Activated CD8-positive, alpha-beta memory T cell treated with anti-CD3 and anti-CD28 coated beads for 4 hours (primary cell): Measurements from ENCODE around the gene FANCD2OS.
"Not testable (repeated sequence)": the region's sequence is repeated elsewhere in the genome, so short reads cannot be mapped to it uniquely, and the experiment has no call there.

Source experiments
- DNase-seq, 2 donors: peaks; one replicate each; pipeline ENCODE4 v3.0.0-alpha.2; 2020; ENCODE audit warnings: low read depth in 2 of 2

FANCD2OS gene

DNA sequence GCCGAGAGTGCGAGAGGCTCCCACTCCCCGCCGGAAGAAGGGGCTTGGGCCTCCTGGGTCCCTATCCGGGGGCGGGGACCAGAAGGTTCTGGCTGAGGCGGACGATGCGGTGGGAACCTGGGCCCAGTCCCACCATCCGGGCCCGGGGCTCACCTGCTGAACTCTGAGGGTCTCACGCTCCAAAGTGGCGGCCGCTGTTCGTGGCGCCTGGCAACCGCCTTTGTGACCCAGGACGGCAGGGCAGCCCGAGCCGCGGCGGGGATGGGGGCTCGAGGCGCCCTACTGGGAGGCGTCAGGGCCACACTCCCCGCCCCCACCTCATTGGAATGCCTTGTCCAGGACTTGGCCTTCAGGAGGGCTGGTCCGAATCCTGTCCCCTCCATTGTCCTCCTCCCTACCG, at the start of gene FANCD2OS:
Gene FANCD2OS, minus strand, starts transcription at position 165 of the 400 bp plus-strand sequence. CDS start 3,481 bp downstream, outside the sequence.
- DNase-seq, result no peak

DNA sequence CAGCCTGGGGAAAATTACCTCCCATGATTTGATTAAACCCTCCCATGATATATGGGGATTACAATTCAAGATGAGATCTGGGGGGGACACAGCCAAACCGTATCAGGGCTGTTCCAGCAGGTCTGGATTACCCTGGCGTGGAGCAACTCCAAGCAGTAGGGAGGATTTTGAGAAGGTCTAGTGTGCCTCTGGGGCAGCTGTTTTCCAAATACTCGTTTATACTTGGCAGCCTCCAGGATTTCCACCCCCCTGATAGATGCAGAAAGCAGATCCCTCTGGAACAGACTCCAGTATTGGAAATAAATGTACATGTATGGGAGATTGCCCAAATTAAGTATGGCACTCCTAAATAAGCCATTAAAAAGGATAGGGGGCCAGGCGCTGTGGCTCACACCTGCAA, 49.0 kb upstream of the FANCD2OS start:
- DNase-seq, result no peak

GRCh38 chr3:10155658-10156057, 47.6 kb upstream of the FANCD2OS start:
- DNase-seq, result no peak

DNA sequence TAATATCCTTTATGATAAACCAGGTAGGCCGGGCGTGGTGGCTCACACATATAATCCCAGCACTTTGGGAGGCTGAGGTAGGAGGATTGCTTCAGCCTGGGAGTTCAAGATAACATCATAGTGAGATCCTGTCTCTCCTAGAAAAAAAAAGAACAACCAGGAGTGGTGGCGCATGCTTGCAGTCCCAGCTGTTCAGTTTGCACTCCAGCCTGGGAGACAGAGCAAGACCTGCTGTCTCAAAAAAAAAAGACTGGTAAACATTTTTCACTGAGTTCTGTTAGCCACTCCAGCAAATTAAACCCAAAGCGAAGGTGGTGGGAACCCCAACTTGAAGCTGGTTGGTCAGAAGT, 47.0 kb upstream of the FANCD2OS start:
- no peak for DNase-seq

DNA sequence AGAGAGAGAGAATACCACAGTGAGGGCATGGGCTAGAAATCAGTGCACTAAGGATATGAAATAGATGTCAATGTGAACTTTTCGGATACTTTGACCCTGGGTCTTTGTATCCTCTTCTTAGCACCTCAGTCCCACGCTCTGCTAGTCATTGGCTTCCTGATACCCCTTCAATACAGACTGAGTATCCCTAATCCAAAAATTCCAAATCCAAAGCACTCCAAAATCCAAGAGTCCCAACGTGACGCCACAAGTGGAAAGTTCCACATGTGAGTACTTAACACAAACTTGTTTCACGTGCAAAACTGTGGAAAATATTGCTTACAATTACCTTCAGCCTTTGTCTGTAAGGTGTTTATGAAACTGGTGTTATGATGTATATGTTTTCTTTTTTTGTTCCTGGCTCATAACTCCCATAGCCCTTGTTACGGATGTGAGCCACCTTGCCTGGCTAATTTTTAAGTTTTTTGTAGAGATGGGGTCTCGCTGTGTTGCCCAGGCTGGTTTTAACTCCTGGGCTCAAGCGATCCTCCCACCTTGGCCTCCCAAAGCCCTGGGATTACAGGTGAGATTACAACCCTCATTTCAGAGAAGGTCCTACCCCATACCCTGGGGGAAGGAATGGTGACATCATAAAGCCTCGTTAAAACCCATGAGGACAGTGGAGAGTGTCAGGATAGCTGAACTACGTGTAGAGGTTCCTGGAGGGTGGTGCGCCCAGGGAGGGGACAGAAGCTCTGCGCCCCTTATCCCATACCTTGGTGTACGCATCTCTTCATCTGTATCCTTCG, 46.5 kb upstream of the FANCD2OS start:
- no peak for DNase-seq

DNA sequence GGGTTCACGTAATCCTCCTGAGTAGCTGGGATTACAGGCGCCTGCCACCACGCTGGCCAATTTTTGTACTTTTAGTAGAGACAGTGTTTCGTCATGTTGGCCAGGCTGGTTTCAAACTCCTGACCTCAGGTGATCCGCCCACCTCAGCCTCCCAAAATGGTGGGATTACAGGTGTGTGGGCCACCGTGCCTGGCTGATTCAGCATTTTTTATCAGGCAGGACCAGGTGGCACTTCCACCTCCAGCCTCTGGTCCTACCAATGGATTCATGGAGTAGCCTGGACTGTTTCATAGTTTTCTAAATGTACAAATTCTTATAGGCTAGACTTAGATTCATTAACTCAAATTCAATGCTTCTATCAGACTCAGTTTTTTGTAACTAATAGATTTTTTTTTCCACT, 42.9 kb upstream of the FANCD2OS start:
- DNase-seq, result no peak

DNA sequence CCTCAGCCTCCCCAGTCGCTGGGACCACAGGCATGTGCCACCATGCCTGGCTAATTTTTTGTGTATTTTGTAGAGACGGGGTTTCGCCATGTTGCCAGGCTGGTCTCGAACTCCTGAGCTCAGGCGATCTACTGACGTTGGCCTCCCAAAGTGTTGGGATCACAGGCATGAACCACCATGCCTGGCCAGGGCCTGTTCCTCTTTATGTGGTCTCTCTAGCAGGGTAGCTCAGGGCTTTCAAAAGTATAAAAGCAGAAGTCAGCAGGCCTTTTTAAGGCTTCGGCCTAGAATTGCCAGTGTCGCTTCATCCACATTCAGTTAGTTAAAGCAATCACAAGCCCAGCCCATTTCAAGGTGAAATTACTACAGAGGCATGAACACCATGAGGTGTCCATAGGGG, 41.2 kb upstream of the FANCD2OS start:
- DNase-seq, result no peak

DNA sequence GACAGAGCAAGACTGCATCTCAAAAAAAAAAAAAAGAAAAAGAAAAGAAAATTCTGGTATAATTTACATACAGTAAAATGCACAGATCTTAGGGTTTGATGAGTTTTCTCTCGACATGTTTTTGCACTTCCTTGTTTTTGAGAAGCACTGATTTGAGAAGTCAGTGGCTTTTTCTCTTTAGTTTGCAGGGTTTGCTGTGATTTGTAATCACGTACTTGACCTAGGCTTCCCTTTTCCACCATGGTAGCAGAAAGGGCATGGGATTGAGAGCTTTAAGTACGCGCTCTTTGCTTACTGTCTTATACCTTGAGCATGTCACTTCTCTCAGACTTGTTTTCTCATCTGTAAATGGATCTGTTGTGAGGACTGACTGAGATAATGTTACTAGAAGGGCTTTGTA, 37.6 kb upstream of the FANCD2OS start:
- DNase-seq, result no peak

DNA sequence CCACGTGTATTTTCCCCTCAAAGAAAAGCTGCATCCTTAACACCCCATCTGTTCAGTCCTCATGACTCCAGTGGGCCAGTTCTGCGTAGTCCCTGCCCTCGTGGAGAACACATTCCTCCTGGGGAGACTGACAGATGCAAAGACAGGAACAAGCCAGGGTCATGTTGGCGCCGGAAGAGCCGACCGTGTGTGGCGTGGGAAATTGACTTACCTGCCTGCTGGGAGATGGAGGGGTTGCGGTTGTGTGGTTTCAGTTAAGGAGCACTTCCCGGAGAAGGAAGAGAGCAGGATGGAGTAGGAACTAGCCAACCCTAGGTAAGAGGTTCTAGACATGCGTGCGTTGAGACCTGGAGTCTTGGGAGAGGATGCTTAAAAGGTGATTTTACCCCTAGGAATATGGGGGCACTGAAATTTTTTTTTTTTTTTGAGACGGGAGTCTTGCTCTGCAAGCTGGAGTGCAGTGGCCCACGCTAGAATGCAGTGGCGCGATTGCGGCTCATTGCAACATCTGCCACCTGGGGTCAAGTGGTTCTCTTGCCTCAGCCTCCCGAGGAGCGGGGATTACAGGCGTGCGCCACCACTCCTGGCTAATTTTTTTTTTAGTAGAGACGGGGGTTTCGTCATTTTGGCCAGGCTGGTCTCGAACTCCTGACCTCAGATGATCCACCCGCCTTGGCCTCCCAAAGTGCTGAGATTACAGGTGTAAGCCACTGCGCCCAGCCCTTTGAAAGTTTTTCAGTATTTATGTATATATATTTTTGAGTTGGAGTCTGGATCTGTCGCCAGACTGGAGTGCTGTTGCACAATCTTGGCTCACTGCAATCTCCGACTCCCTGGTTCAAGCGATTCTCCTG, 34.9 kb upstream of the FANCD2OS start:
- no peak for DNase-seq

GRCh38 chr3:10140996-10141546, 33.0 kb upstream of the FANCD2OS start:
- no peak for DNase-seq

DNA sequence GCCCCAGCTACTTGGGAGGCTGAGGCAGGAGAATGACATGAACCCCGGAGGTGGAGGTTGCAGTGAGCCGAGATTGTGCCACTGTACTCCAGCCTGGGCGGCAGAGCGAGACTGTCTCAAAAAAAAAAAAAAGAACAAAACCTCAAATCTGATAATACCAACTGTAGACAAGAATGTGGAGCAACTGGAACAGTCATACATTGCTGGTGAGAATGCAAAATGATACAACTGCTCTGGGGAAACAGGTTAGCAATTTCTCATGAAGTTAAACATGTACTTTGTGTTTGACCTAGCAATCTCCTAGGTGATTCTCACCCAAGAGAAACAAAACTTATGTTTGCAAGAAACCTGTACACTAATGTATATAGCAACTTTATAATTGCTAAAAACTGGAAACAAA, 29.1 kb upstream of the FANCD2OS start:
- DNase-seq, result no peak

DNA sequence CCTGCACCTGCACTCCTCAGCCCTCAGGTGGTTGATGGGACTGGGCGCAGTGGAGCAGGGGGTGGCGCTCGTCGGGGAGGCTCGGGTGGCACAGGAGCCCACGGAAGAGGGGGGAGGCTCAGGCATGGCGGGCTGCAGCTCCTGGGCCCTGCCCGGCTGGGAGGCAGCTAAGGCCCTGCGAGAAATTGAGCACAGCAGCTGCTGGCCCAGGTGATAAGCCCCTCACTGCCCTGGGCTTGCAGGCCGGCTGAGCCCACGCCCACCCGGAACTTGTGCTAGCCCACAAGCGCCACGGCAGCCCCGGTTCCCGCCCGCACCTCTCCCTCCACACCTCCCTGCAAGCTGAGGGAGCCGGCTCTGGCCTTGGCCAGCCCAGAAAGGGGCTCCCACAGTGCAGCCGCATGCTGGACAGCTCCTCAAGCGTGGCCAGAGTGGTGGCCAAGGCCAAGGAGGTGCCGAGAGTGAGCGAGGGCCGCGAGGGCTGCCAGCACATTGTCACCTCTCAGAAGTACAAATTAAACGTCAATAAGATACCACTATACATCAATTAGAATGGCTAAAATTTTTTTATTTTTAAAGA, 28.5 kb upstream of the FANCD2OS start:
- no peak for DNase-seq

- not testable (repeated sequence) for DNase-seq
These were observed 27.8 kb upstream of the FANCD2OS start for GRCh38 chr3:10135872-10136271.

DNA sequence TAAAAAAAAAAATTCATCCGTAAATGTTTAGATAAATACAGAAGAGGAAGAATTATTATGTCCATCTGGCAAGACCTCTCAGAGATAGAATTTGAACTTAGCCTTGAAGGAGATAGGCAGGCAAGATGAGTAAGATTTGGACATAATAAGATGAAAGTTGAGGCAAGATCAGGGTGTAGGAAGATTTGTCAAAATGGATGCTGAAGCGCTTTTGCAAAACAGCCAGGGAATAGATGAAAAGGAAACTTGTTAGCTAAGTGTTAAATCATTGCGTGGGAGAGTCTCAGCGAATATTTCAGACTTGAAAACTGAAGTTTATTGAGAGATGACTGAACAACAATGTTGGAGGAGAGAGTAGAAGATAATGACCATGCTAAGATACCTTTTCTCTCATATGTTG, 14.7 kb upstream of the FANCD2OS start:
- DNase-seq, result no peak

DNA sequence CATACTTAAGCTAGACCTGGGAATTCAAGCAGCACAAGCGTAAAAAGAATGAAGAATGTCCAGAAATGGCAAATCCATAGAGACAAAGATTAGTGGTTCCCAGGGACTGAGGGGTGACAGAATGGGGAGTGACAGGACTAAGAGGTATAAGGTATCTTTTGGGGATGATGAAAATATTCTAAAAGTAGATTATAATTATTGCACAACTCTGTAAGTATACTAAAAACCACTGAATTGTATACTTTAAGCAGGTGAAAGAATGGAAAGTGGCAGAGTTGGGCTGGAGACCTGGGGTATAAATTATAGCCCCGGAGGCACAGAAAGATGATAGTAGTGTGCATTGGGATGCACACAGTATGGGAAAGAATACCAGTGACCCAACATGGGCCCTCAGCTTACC, 13.0 kb upstream of the FANCD2OS start:
- DNase-seq, result no peak

GRCh38 chr3:10119376-10119775, 11.3 kb upstream of the FANCD2OS start:
- DNase-seq, result no peak

DNA sequence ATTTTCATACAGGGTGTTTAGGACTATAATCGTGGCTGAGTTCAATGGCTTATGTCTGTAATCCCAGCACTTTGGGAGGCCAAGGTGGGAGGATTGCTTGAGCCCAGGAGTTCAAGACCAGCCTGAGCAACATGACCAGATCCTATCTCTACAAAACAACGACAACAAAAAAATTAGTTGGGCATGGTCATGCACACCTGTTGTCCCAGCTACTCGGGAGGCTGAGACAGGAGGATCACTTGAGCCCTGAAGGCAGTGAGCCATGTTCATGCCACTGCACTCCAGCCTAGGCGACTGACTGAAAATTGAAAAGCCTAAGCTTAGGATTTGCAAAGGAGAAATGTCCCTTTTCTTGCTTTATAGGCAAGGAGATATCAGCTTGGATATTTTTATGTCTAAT, 8.9 kb upstream of the FANCD2OS start:
- no peak for DNase-seq

DNA sequence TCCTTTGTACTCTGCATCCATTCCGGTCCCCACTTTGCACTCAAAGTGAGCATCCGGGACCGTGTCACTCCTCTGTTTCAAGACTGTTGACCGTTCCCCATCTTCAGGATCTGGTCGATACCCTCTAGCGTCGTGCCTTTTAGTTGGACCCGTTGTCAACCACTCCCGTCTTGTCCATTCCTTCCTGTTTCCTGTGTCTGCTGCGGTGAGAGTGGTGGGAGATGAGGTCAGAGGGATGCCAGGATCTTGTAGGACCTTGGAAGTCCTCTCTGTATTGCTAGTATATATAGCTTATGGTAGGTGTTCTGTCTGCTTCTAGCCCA, 8.0 kb upstream of the FANCD2OS start:
- DNase-seq, result no peak

DNA sequence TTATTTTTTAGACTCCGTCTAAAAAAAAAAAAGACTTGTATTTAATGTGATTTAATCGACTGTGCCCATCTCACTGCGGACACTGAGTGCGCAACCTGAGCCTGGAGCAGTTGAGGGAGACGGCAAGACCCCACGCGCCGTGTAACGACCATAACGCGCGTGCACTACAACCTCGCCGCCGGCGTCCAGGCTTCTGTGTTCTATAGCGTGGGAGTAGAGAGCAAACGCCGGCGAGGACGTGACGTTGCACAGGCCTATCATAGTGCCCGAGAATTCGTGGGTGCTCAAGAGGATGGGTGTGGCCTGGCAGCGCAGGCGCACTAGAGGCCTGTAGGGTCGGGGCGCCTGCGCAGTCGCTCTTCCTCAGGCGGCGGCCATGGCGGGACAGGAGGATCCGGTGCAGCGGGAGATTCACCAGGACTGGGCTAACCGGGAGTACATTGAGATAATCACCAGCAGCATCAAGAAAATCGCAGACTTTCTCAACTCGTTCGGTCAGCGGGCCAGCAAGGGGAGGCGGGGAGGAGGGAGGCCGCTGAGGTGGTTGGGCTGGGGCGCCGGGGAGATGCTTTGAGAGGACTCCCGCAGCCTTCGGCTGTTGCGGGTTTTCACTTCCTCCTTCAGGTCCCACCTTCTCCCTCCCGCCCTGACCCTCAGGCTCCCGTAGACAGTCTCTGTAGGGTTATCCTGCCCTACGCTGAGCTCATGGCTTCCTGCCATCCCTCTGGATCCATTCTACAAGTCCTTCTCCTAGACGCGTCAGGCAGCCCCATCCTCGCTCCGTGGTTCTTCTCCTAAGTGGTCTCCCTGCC, 7.5 kb upstream of the FANCD2OS start, which contains the start of gene BRK1:
Gene BRK1, plus strand, starts transcription at position 350 of the 812 bp plus-strand sequence. Its CDS starts 27 bp downstream, at position 377.
- DNase-seq, result peak; percentile 88 to 93

DNA sequence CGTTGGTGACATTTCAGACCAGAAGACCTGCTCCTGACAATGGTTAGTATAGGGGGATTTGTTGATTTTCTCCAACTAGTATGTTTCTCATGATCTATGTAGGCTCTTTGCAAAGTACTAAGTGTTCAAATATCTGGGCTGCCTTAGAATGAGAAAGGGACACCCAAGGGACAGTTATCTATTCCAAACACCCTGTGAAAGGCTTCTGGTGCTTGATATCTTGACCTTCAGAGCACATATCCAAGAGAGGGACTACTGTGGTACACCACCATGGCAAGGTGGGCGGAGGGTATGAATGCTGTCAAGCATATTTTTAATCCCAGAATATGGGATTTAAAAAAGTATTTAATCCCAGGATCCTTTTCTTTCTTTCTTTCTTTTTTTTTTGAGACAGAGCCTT, 1.1 kb downstream of the FANCD2OS start:
- DNase-seq, result no peak

- no peak for DNase-seq
These were observed 9.0 kb downstream of the FANCD2OS start for GRCh38 chr3:10099041-10099440.

- no peak for DNase-seq
These were observed 14.4 kb downstream of the FANCD2OS start for GRCh38 chr3:10093678-10094077.
